ENCODE results near the gene TMX4. TPM values are rescaled to one million over a fixed set of nuclear protein-coding genes. Genes with fewer than 3 reads are reported as not detected.

The TMX4 gene
- total RNA-seq, 1 experiment from 2014 or later, result 21.2 TPM

- no peak overlapping the region for H3K4me3 Mint-ChIP-seq (ENCODE audit: low read depth, unreplicated experiment)
- H3K27ac Mint-ChIP-seq (ENCODE audit: unreplicated experiment), result no peak overlapping the region
- TF ChIP-seq CTCF (IDR thresholded peaks at IDR 0.05; ENCODE audit: unreplicated experiment), result no peak
- no peaks in the 10 kb centered on the region for H3K27me3 Mint-ChIP-seq (ENCODE audit: unreplicated experiment)
- no peak for DNase-seq
- no peaks in the 10 kb centered on the region for H3K4me1 Mint-ChIP-seq (ENCODE audit: low read depth, unreplicated experiment)
- CTCF ChIA-PET, result no interaction called here
- no peaks in the 10 kb centered on the region for H3K36me3 Mint-ChIP-seq (ENCODE audit: insufficient read depth, unreplicated experiment)
- H3K9me3 Mint-ChIP-seq (ENCODE audit: low read depth, unreplicated experiment), result no peaks in the 10 kb centered on the region
- intact Hi-C loops (cut with micrococcal nuclease; ENCODE audit: unreplicated experiment), result no loop called here
- no TSS peak for BruUV-seq (replicated peaks)
Observed at GRCh38 chr20:8005575-8006366, 13.8 kb downstream of the TMX4 start.

GRCh38 chr20:8005033-8005432 is 14.5 kb downstream of the TMX4 start:
- BruUV-seq (replicated peaks), result no TSS peak
- no peak for DNase-seq
- H3K27me3 Mint-ChIP-seq (ENCODE audit: unreplicated experiment), result no peaks in the 10 kb centered on the region
- no peaks in the 10 kb centered on the region for H3K9me3 Mint-ChIP-seq (ENCODE audit: low read depth, unreplicated experiment)
- CTCF ChIA-PET, result no interaction called here
- no peak overlapping the region for H3K4me3 Mint-ChIP-seq (ENCODE audit: low read depth, unreplicated experiment)
- H3K27ac Mint-ChIP-seq (ENCODE audit: unreplicated experiment), result no peak overlapping the region
- no peak for TF ChIP-seq CTCF (IDR thresholded peaks at IDR 0.05; ENCODE audit: unreplicated experiment)
- H3K4me1 Mint-ChIP-seq (ENCODE audit: low read depth, unreplicated experiment), result no peaks in the 10 kb centered on the region
- intact Hi-C loops (cut with micrococcal nuclease; ENCODE audit: unreplicated experiment), result no loop called here
- H3K36me3 Mint-ChIP-seq (ENCODE audit: insufficient read depth, unreplicated experiment), result no peaks in the 10 kb centered on the region

- intact Hi-C loops (cut with micrococcal nuclease; ENCODE audit: unreplicated experiment), result no loop called here
- Mint-ChIP-seq H3K27me3 (ENCODE audit: unreplicated experiment) (no peaks in the 10 kb centered on the region), H3K36me3 (ENCODE audit: insufficient read depth, unreplicated experiment) (no peaks in the 10 kb centered on the region), H3K9me3 (ENCODE audit: low read depth, unreplicated experiment) (no peaks in the 10 kb centered on the region), H3K4me3 (ENCODE audit: low read depth, unreplicated experiment) (no peak overlapping the region), H3K4me1 (ENCODE audit: low read depth, unreplicated experiment) (no peaks in the 10 kb centered on the region), H3K27ac (ENCODE audit: unreplicated experiment) (no peak overlapping the region)
- CTCF ChIA-PET, result no interaction called here
- BruUV-seq (replicated peaks), result no TSS peak
- TF ChIP-seq CTCF (IDR thresholded peaks at IDR 0.05; ENCODE audit: unreplicated experiment), result no peak
- DNase-seq, result no peak
Observed at GRCh38 chr20:8002056-8002455, 17.5 kb downstream of the TMX4 start.

- H3K27ac Mint-ChIP-seq (ENCODE audit: unreplicated experiment), result no peak overlapping the region
- H3K4me3 Mint-ChIP-seq (ENCODE audit: low read depth, unreplicated experiment), result no peak overlapping the region
- no TSS peak for BruUV-seq (replicated peaks)
- H3K9me3 Mint-ChIP-seq (ENCODE audit: low read depth, unreplicated experiment), result no peaks in the 10 kb centered on the region
- no peaks in the 10 kb centered on the region for H3K36me3 Mint-ChIP-seq (ENCODE audit: insufficient read depth, unreplicated experiment)
- intact Hi-C loops (cut with micrococcal nuclease; ENCODE audit: unreplicated experiment), result no loop called here
- CTCF ChIA-PET, result no interaction called here
- H3K4me1 Mint-ChIP-seq (ENCODE audit: low read depth, unreplicated experiment), result no peaks in the 10 kb centered on the region
- no peak for TF ChIP-seq CTCF (IDR thresholded peaks at IDR 0.05; ENCODE audit: unreplicated experiment)
- no peak for DNase-seq
- no peaks in the 10 kb centered on the region for H3K27me3 Mint-ChIP-seq (ENCODE audit: unreplicated experiment)
Observed at GRCh38 chr20:8000796-8001195, 18.8 kb downstream of the TMX4 start.

All from Calu3 (cell line).